Spleen (tissue), 7 donors: ENCODE results near the gene RAMP2.

Experiments used
- POLR2A ChIP-seq, 3 donors: fragments of 450-650 bp; IDR thresholded peaks; one replicate each; pipeline ENCODE4 v1.5.1; 2017; ENCODE audit warnings: antibody characterized with exemption in 3 of 3, mild to moderate bottlenecking in 1 of 3
- POLR2AphosphoS5 ChIP-seq, 3 donors: sonication (generic); formaldehyde crosslinking; IDR thresholded peaks; one replicate each; pipeline ENCODE4 v1.5.1; 2017; ENCODE audit warnings: antibody characterized with exemption in 3 of 3
- TF ChIP-seq, protein P1 (sequence below), 11 experiments: fragments of 200-600 bp in 7 of 11; fragments of 450-650 bp in 4 of 11; sonication (generic) in 4 of 11; IDR thresholded peaks in 8 of 11; conservative IDR thresholded peaks in 3 of 11; 1 replicate in 7 of 11; 2 replicates in 4 of 11; pipeline versions ENCODE4 v1.4.0 to v1.8.0; 2016 to 2021; ENCODE audit warnings: antibody characterized with exemption in 11 of 11, inconsistent platforms in 4 of 11, mild to moderate bottlenecking in 1 of 11
- donor health status: DM: no; HTN: no; CAD: no; lungs with moderate emphysema.
- donor health status: DM: no; HTN: no; CAD: no.
- donor health status: DM: no; HTN: no; CAD: no.

DNA sequence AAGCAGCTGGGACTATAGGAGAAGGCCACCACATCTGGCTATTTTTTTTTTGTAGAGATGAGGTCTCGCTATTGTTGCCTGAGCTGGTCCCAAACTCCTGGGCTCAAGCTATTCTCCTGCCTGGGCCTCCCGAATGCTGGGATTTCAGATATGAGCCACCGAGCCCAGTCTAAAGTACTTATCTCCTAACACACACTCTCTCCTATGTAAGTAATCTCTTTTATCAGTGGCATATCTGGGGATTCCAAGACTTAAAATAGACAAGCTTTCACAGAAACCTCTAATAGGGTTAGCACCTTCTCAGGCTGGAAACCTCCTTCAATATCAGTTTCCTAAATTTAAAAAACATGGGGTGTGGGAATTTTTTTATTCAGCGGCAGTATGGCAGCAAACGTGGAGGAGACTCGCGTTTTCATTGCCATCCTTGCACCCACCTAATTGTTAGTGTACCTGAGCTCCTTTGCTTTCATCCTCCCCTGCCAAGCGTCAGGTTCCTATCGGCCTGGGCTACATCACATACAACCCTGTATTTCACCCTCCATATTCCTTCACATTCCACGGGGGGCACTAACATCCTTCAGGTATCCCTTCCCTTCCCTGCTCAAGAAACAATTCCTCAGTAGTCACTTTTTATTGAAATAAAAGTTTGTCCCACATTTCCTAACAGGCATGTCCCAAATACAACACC, 17.3 kb upstream of the RAMP2 start:
- no peak for TF ChIP-seq POLR2A (IDR thresholded peaks at IDR 0.05)
- TF ChIP-seq, protein P1, sequence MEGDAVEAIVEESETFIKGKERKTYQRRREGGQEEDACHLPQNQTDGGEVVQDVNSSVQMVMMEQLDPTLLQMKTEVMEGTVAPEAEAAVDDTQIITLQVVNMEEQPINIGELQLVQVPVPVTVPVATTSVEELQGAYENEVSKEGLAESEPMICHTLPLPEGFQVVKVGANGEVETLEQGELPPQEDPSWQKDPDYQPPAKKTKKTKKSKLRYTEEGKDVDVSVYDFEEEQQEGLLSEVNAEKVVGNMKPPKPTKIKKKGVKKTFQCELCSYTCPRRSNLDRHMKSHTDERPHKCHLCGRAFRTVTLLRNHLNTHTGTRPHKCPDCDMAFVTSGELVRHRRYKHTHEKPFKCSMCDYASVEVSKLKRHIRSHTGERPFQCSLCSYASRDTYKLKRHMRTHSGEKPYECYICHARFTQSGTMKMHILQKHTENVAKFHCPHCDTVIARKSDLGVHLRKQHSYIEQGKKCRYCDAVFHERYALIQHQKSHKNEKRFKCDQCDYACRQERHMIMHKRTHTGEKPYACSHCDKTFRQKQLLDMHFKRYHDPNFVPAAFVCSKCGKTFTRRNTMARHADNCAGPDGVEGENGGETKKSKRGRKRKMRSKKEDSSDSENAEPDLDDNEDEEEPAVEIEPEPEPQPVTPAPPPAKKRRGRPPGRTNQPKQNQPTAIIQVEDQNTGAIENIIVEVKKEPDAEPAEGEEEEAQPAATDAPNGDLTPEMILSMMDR (IDR thresholded peaks at IDR 0.05 in 8 of 11, conservative IDR thresholded peaks at IDR 0.05 in 3 of 11), result no peak
- no peak for TF ChIP-seq POLR2AphosphoS5 (IDR thresholded peaks at IDR 0.05)
